Astrocyte (in vitro differentiated cells and primary cell): ENCODE results near the gene SLC25A25. TPM values are rescaled to one million over a fixed set of nuclear protein-coding genes. Genes with fewer than 3 reads are reported as not detected.

Source experiments
- DNase-seq: peaks from one replicate; pipeline ENCODE4 v3.0.0-alpha.2; 2010; ENCODE audit warnings: low read depth
- FAIRE-seq: peaks from 2 replicates; lab custom pipeline; 2011; peaks lifted over from hg19 to GRCh38; lab: Jason Lieb, UNC
- H2AFZ ChIP-seq: 2 replicates; pipeline ENCODE4 v1.6.0; 2012; ENCODE audit warnings: low read depth, low read length, inconsistent platforms
- H3K27ac ChIP-seq: 2 replicates; pipeline ENCODE4 v1.5.1; 2011; ENCODE audit warnings: low read depth, low read length, inconsistent platforms
- H3K27me3 ChIP-seq: 2 replicates; pipeline ENCODE4 v1.6.0; 2011; ENCODE audit warnings: low read length, inconsistent platforms; ENCODE audit not compliant: insufficient read depth
- H3K36me3 ChIP-seq: 2 replicates; pipeline ENCODE4 v1.5.1; 2011; ENCODE audit warnings: low read length, inconsistent platforms; ENCODE audit not compliant: insufficient read depth
- H3K4me1 ChIP-seq: 2 replicates; pipeline ENCODE4 v1.5.1; 2011; ENCODE audit warnings: low read length, inconsistent platforms; ENCODE audit not compliant: insufficient read depth
- H3K4me2 ChIP-seq: 2 replicates; pipeline ENCODE4 v1.6.0; 2012; ENCODE audit warnings: low read length, inconsistent platforms
- H3K4me3 ChIP-seq: 2 replicates; pipeline ENCODE4 v1.5.1; 2011; ENCODE audit warnings: low read depth, mild to moderate bottlenecking, low read length, inconsistent platforms; ENCODE audit not compliant: insufficient read depth
- H3K79me2 ChIP-seq: 2 replicates; pipeline ENCODE4 v1.6.0; 2012; ENCODE audit warnings: mild to moderate bottlenecking, low read length, inconsistent platforms; ENCODE audit not compliant: insufficient read depth
- H3K9ac ChIP-seq: 2 replicates; pipeline ENCODE4 v1.6.0; 2012; ENCODE audit warnings: mild to moderate bottlenecking, low read length, inconsistent platforms
- H3K9me3 ChIP-seq: 2 replicates; pipeline ENCODE4 v1.5.1; 2012; ENCODE audit warnings: low read depth, mild to moderate bottlenecking, low read length, inconsistent platforms; ENCODE audit not compliant: insufficient read depth
- H4K20me1 ChIP-seq: 2 replicates; pipeline ENCODE4 v1.6.0; 2012; ENCODE audit warnings: low read length, inconsistent platforms; ENCODE audit not compliant: insufficient read depth
- H3K27ac Mint-ChIP-seq: one replicate; pipeline ENCODE4 v1.8.0; 2021; ENCODE audit warnings: mild to moderate bottlenecking, mixed read lengths; ENCODE audit not compliant: unreplicated experiment
- H3K27me3 Mint-ChIP-seq: one replicate; pipeline ENCODE4 v1.8.0; 2021; ENCODE audit warnings: low read depth, mixed read lengths; ENCODE audit not compliant: unreplicated experiment
- H3K36me3 Mint-ChIP-seq: one replicate; pipeline ENCODE4 v1.8.0; 2021; ENCODE audit warnings: low read depth, mixed read lengths; ENCODE audit not compliant: unreplicated experiment
- H3K4me1 Mint-ChIP-seq: one replicate; pipeline ENCODE4 v1.8.0; 2021; ENCODE audit warnings: low read depth, mixed read lengths; ENCODE audit not compliant: unreplicated experiment
- H3K4me3 Mint-ChIP-seq: one replicate; pipeline ENCODE4 v1.8.0; 2021; ENCODE audit warnings: mild to moderate bottlenecking, moderate library complexity, mixed read lengths; ENCODE audit not compliant: unreplicated experiment
- H3K9me3 Mint-ChIP-seq: one replicate; pipeline ENCODE4 v1.8.0; 2021; ENCODE audit warnings: mild to moderate bottlenecking, mixed read lengths; ENCODE audit not compliant: unreplicated experiment
- EZH2 ChIP-seq: IDR thresholded peaks from 2 replicates; pipeline ENCODE4 v1.6.1; 2012; ENCODE audit warnings: mild to moderate bottlenecking, low read length, inconsistent platforms; ENCODE audit not compliant: insufficient read depth
- total RNA-seq: library from RNA; stranded (reverse); gene quantifications from 2 replicates; pipeline ENCODE4 v1.2.1, GENCODE V29; 2021
- TF ChIP-seq, protein P1 (sequence below): IDR thresholded peaks from 2 replicates; pipeline ENCODE4 v1.5.1; 2011; ENCODE audit warnings: low read depth, mild to moderate bottlenecking, inconsistent platforms, low read length, moderate library complexity; ENCODE audit not compliant: insufficient read depth

Gene SLC25A25
- total RNA-seq, 1 donor from 2014 or later = 14.4 TPM

DNA sequence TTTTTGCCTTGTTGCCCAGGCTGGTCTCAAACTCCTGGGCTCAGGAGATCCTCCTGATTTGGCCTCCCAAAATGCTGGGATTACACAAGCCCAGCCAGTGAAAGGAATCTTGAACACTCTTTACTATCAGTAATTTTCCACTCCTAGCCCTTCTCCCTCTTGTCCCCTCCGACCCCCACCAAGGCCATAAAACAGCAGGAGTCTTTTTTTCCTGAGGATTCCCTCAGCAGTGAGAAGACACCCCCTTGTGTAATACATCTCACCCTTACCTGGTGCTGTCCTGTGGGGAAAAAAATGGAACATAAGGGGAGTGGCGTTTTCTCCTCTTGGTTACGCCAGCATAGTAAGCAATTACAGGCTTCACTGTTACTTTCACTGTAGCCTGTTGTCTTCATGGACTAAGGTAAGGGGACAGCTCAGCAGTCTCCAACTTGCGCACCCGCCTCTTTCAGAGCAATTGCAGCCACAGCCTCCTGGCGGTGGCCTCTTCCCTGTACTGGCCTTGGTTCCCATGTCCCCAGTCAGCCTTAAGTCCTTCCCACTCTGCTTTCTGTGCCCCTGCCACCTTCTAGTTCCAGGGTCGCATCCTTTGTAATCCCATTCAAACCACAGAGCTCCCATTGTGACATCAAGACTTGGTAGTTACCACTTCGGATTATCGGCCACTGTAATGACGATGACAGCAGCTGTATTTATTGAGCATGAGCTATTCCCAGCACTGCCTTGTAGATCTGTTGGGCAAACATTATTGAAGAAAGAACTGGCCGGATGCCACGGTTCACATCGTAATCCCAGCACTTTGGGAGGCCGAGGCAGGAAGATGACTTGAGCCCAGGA lies 10.9 kb upstream of the SLC25A25 start:
- Histone ChIP-seq H2AFZ (no peak overlapping the region), H3K36me3 (no peaks in the 10 kb centered on the region), H3K9me3 (no peaks in the 10 kb centered on the region), H3K4me1 (no peaks in the 10 kb centered on the region), H3K27me3 (no peaks in the 10 kb centered on the region), H3K79me2 (no peaks in the 10 kb centered on the region), H4K20me1 (no peaks in the 10 kb centered on the region), H3K4me2 (no peak overlapping the region), H3K27ac (no peak overlapping the region), H3K9ac (no peak overlapping the region), H3K4me3 (no peak overlapping the region)
- FAIRE-seq = no peak
- no peaks in the 10 kb centered on the region for H3K4me1 Mint-ChIP-seq
- no peak overlapping the region for H3K27ac Mint-ChIP-seq
- H3K4me3 Mint-ChIP-seq = peak overlapping the region; percentile 1
- no peaks in the 10 kb centered on the region for H3K9me3 Mint-ChIP-seq
- no peak for DNase-seq
- peaks cover 4% of the 10 kb centered on the region for H3K36me3 Mint-ChIP-seq
- peaks cover 6% of the 10 kb centered on the region for H3K27me3 Mint-ChIP-seq
- TF ChIP-seq, protein P1, sequence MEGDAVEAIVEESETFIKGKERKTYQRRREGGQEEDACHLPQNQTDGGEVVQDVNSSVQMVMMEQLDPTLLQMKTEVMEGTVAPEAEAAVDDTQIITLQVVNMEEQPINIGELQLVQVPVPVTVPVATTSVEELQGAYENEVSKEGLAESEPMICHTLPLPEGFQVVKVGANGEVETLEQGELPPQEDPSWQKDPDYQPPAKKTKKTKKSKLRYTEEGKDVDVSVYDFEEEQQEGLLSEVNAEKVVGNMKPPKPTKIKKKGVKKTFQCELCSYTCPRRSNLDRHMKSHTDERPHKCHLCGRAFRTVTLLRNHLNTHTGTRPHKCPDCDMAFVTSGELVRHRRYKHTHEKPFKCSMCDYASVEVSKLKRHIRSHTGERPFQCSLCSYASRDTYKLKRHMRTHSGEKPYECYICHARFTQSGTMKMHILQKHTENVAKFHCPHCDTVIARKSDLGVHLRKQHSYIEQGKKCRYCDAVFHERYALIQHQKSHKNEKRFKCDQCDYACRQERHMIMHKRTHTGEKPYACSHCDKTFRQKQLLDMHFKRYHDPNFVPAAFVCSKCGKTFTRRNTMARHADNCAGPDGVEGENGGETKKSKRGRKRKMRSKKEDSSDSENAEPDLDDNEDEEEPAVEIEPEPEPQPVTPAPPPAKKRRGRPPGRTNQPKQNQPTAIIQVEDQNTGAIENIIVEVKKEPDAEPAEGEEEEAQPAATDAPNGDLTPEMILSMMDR = no peak
- TF ChIP-seq EZH2 = no peak

DNA sequence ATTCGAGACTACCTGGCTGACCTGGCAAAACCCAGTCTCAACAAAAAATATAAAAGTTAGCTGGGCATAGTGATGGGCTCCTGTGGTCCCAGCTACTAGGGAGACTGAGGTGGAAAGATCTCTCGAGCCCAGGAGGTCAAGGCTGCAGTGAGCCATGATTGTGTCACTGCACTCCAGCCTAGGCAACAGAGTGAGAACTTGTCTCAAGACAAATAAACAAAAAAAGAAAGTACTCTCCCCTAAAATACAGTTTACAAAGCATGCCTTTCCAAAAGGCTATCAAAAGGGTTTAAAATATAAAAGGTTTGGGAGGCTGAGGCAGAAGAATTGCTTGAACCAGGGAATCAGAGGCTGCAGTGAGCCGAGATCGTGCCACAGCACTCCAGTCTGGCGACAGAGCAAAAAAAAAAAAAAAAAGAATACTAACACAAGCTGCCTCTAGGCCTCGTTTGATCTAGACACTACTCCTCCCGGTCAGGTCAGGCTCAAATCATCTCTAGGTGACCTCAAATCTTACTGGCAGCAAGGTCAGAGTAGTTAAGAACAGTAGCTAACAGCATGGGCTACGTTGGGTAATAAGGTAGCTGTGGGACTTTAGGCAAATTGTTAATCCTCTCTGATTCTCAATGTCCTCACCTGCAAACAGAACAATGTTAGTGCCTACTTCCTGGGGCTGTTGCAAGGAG lies 10.2 kb upstream of the SLC25A25 start:
- Mint-ChIP-seq H3K27ac (no peak overlapping the region), H3K36me3 (peaks cover 5% of the 10 kb centered on the region), H3K9me3 (no peaks in the 10 kb centered on the region), H3K4me1 (no peaks in the 10 kb centered on the region), H3K27me3 (peaks cover 6% of the 10 kb centered on the region), H3K4me3 (peak overlapping the region; percentile 1)
- Histone ChIP-seq H3K27me3 (no peaks in the 10 kb centered on the region), H2AFZ (no peak overlapping the region), H3K9ac (no peak overlapping the region), H3K4me1 (no peaks in the 10 kb centered on the region), H4K20me1 (no peaks in the 10 kb centered on the region), H3K36me3 (no peaks in the 10 kb centered on the region), H3K27ac (no peak overlapping the region), H3K9me3 (no peaks in the 10 kb centered on the region), H3K4me3 (no peak overlapping the region), H3K79me2 (no peaks in the 10 kb centered on the region), H3K4me2 (no peak overlapping the region)
- FAIRE-seq (no peak), DNase-seq (no peak)
- no peak for TF ChIP-seq EZH2
- TF ChIP-seq, protein P1 = no peak
